AG10803 (cell line): ENCODE measurements around the gene FBLN5.
"Not testable (repeated sequence)": the region's sequence is repeated elsewhere in the genome, so short reads cannot be mapped to it uniquely, and the experiment has no call there.

Experiments
- DNase-seq: peaks from one replicate; pipeline ENCODE4 v3.0.0; 2010; ENCODE audit warnings: low read depth
- H3K4me3 ChIP-seq: 2 replicates; pipeline ENCODE4 v1.5.1; 2011; ENCODE audit warnings: mild to moderate bottlenecking, low read length, control low read depth
- TF ChIP-seq, protein P1 (sequence below): conservative IDR thresholded peaks from 2 replicates; pipeline ENCODE4 v1.5.1; 2011; ENCODE audit warnings: mild to moderate bottlenecking, low read length, control low read depth, inconsistent platforms

Gene FBLN5

DNA sequence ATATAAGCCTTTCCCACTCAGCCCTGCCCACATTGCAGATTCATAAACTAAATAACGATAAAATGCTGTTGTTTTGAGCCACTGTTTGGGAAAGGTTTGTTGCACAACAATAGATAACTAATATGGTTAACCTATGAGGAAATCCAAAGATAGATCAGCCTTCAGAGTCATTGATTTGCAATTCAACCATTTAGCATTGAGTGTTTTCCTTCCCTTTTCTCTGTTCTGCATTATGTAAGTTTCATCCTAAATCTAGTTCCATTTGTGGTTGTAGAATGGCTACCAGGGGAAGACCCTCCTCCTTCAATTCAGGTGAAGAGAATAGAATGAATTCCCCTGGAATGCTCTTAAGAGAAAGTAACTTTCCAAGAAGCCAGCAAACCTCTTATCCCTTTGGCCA is 99.8 kb downstream of the FBLN5 start:
- H3K4me3 ChIP-seq: no peak overlapping the region
- no peak for DNase-seq
- TF ChIP-seq, protein P1, sequence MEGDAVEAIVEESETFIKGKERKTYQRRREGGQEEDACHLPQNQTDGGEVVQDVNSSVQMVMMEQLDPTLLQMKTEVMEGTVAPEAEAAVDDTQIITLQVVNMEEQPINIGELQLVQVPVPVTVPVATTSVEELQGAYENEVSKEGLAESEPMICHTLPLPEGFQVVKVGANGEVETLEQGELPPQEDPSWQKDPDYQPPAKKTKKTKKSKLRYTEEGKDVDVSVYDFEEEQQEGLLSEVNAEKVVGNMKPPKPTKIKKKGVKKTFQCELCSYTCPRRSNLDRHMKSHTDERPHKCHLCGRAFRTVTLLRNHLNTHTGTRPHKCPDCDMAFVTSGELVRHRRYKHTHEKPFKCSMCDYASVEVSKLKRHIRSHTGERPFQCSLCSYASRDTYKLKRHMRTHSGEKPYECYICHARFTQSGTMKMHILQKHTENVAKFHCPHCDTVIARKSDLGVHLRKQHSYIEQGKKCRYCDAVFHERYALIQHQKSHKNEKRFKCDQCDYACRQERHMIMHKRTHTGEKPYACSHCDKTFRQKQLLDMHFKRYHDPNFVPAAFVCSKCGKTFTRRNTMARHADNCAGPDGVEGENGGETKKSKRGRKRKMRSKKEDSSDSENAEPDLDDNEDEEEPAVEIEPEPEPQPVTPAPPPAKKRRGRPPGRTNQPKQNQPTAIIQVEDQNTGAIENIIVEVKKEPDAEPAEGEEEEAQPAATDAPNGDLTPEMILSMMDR: no peak

DNA sequence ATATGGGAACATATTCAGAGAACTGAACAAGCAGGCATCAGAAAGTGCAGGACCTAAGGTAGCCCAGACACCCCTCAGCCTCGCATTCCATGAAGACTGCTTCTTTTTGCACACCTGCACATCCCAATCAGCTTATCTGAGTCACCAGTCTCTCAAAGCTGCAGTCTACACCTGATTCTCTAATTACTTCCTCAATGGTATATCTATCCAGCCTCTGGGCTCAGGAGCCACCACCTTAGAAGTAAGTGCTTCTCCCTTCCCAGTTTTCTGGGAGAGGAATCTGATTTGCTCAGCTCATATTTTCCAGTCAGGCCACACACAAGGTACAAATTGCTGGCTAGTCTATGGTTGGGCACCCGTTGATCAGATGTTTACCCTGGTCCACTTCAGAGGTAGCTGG is 101.8 kb downstream of the FBLN5 start:
- DNase-seq: no peak
- H3K4me3 ChIP-seq: no peak overlapping the region
- TF ChIP-seq, protein P1: no peak

DNA sequence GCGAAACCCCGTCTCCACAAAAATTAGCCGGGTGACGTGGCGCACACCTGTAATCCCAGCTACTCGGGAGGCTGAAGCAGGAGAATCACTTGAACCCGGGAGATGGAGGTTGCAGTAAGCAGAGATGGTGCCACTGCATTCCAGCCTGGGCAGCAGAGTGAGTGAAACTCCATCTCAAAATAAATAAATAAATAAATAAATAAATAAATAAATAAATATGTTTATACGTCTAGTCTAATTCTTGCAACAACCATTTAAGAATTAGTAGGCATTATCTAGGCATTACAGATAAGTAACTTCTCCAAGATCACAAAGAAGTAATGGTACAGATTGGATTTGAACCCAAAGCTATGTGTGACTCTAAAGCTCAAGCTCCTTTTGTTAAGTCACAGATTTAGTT is 102.4 kb downstream of the FBLN5 start:
- not testable (repeated sequence) for H3K4me3 ChIP-seq, DNase-seq

DNA sequence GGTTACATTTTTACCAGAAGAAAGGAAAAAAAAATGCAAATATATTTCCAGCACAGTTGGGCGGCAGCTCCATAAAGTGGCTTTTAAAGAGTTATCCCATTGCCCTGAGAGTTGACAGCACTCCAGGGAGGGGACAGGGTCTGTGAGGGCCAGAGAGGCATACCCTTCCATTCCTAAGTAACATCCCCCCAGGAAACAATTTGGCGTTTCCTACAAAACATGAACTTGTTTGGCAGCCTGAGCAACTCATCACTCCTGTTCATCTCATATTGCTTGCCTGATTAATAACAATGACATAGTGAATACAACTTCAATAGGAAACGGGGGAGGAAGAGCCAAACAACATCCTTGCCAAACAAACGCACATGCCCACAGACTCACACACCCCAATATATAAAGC is 103.5 kb downstream of the FBLN5 start:
- no peak for DNase-seq
- no peak overlapping the region for H3K4me3 ChIP-seq
- TF ChIP-seq, protein P1: no peak

DNA sequence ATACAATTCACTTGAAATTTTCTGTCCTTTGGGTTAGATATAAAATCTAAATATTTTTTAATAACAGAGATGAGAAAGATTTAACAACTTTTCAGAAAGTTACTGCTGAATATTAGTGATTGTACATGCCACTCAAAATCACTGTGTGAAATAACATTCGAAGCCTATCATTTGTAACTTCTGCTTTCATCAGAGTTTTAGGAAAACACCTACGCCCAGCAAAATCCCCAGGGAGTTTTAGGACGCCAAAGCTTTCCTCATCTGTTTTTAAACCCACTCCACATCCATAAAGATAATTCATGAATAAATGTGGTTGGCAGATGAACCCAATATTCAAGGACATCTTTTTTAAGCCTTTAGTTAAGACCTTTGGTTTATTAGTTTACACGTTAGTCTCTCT is 104.1 kb downstream of the FBLN5 start:
- TF ChIP-seq, protein P1: no peak
- DNase-seq: no peak
- H3K4me3 ChIP-seq: no peak overlapping the region

DNA sequence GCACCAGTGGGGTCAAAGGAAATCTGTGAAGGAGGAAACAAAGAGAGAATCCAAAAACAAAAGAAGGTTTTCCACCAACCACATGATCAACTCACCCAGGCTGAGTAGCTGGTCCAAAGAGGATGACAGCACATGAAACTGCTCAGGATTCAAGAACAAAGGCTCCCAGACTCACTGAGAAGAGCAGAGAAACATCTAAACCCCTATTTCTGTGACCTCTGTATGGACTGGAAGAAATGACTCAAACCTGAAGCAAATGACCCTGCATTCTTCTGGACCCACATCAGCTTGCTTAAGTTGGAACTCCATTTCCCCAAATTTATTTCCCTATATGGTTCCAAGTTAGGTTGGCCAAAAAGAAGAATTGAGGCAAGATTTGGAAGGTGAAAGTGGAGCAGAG is 106.4 kb downstream of the FBLN5 start:
- TF ChIP-seq, protein P1: no peak
- DNase-seq: no peak
- no peak overlapping the region for H3K4me3 ChIP-seq

DNA sequence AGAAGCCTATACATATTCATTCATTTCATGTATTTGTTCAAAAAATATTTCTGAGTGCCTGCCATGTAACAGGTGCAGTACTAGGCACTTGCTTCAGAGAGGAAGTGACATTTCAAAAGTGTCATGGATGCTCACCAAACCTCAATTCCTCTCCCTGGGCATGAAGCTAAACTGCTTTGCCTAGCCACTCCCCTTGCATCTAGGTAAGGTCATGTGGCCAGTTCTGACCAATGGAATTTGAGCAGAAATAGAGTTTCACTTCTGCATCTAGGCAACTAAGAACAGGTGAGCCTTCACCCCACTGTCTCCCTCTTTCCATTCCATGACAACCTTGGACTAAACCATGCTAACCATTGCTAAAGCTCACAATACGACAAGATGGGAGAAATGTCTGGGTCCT is 107.7 kb downstream of the FBLN5 start:
- TF ChIP-seq, protein P1: no peak
- no peak for DNase-seq
- no peak overlapping the region for H3K4me3 ChIP-seq

DNA sequence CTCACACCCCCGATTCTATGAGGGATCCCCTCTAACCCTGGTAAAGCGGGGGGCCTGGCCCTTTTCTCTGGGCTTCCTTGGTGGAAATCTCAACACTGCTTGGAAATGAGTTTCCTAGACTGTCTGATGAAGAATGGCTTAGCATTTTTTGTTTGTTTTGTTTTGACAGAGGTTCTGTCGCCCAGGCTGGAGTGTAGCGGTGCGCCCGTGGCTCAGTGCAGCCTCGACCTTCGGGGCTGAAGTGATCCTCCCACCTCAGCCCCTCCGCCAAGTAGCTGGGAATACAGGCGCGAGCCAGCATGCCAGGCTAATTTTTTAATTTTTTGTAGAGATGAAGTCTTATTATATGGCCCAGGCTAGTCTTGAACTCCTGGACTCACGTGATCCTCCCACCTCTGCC is 110.4 kb downstream of the FBLN5 start:
- TF ChIP-seq, protein P1: no peak
- no peak for DNase-seq
- H3K4me3 ChIP-seq: no peak overlapping the region
